Heart left ventricle (tissue), 16 donors: ENCODE results near the gene PECR. TPM values are rescaled to one million over a fixed set of nuclear protein-coding genes. Genes with fewer than 3 reads are reported as not detected.

ENCODE experiments used
- ATAC-seq, 4 donors: fragments of 200-7000 bp; cut with Tn5 transposase; one replicate each; pipeline ENCODE4 v1.9.1; 2020 to 2022; ENCODE audit warnings: moderate library complexity in 4 of 4, mild to moderate bottlenecking in 3 of 4, moderate number of reproducible peaks in 1 of 4
- DNase-seq, 5 donors: peaks; one replicate each; pipeline ENCODE4 v3.0.0-alpha.2; 2020
- H3K27ac ChIP-seq, 12 donors: fragments of 200-600 bp; sonication (generic) in 4 of 12; one replicate each; pipeline versions ENCODE4 v1.5.0 to v1.8.0; 2016 to 2022; ENCODE audit warnings: mild to moderate bottlenecking in 2 of 12
- H3K27me3 ChIP-seq, 9 donors: fragments of 200-600 bp; sonication (generic) in 2 of 9; one replicate each; pipeline versions ENCODE4 v1.5.1 to v1.8.0; 2016 to 2022; ENCODE audit warnings: mild to moderate bottlenecking in 3 of 9
- H3K36me3 ChIP-seq, 9 donors: fragments of 200-600 bp; sonication (generic) in 2 of 9; one replicate each; pipeline versions ENCODE4 v1.5.0 to v1.8.0; 2018 to 2022; ENCODE audit warnings: mild to moderate bottlenecking in 2 of 9
- H3K4me1 ChIP-seq, 12 donors: fragments of 200-600 bp; sonication (generic) in 4 of 12; one replicate each; pipeline versions ENCODE4 v1.5.0 to v1.8.0; 2016 to 2022; ENCODE audit warnings: mild to moderate bottlenecking in 3 of 12
- H3K4me3 ChIP-seq, 12 donors: fragments of 200-600 bp; sonication (generic) in 4 of 12; one replicate each; pipeline versions ENCODE4 v1.5.0 to v1.8.0; 2017 to 2022; ENCODE audit warnings: mild to moderate bottlenecking in 9 of 12, moderate library complexity in 4 of 12
- H3K9me3 ChIP-seq, 12 donors: fragments of 200-600 bp; sonication (generic) in 4 of 12; one replicate each; pipeline versions ENCODE4 v1.5.0 to v1.8.0; 2016 to 2022; ENCODE audit warnings: mild to moderate bottlenecking in 1 of 12
- CTCF ChIP-seq, 12 donors: fragments of 200-600 bp; sonication (generic) in 4 of 12; IDR thresholded peaks; one replicate each; pipeline versions ENCODE4 v1.5.0 to v1.8.0; 2018 to 2022; ENCODE audit warnings: antibody characterized with exemption in 12 of 12, mild to moderate bottlenecking in 5 of 12
- POLR2A ChIP-seq, 2 donors: fragments of 450-650 bp; IDR thresholded peaks; one replicate each; pipeline ENCODE4 v1.6.1; 2017; ENCODE audit warnings: antibody characterized with exemption in 2 of 2, mild to moderate bottlenecking in 2 of 2, moderate library complexity in 2 of 2
- WGBS, 4 donors: extraction: QIAGEN DNeasy Blood & Tissue Kit in 2 of 4; methylation state at CpG; one replicate each; pipeline versions ENCODE4 v1.1.5 to v1.1.7; 2013 to 2018; 5-methylcytosine and 5-hydroxymethylcytosine counted together
- intact Hi-C, 10 donors: fragments of 100-400 bp; cut with DNase I; formaldehyde crosslinking; loops; one replicate each; pipeline versions ENCODE4 v1.11.1 to v1.14.2; 2022
- polyA plus RNA-seq, 2 donors: library from polyadenylated mRNA; stranded (reverse); fragments of 200-250 nt; gene quantifications; one replicate each; pipeline ENCODE4 v1.2.3, GENCODE V29; 2013
- total RNA-seq, 9 donors: library from RNA; depleted of rRNA in 2 of 9; stranded (reverse); fragments of >200 nt in 2 of 9; fragmentation: NEBNext Ultra II Directional in 3 of 9; extraction: Animal tissue kit (Norgen Biotek cat#: 25700) in 3 of 9; gene quantifications; one replicate each; pipeline versions ENCODE4 v1.1.0 to v1.2.4, GENCODE V29; 2016 to 2023
- donor health status: ischemic (EF 13 %, LVEDD 7.1; RV severe dilation, severe dysfunction).
- donor health status: healthy with polysubstance abuse.
- donor health status: DM: no; HTN: yes; CAD: no.
- donor health status: DM: no; HTN: no; CAD: no.
- donor health status: ischemic (EF 25% LVEDD 6.9; RV normal size, moderate dysfunction).
- donor health status: ischemic (EF 25% LVEDD 5.7; RV mildly dilated, moderate dysfunction).
- donor health status: healthy.
- donor health status: DM: yes; HTN: yes; CAD: no.
- donor health status: ischemic (EF 35%, LVEDD 5.7; RV mildly dilated, moderate dysfunction).
- donor health status: nonischemic (EF 11% LVEDD 7.7; RV severe dilation, severe dysfunction).
- donor health status: DM: yes; HTN: yes; CAD: no.
- donor health status: PGD.
- donor health status: ischemic (EF 29% LVEDD 5.4; RV normal size, mild dysfunction).
- donor health status: nonischemic (EF 23%, LVEDD 6.1; RV moderate dilation, normal function).

Gene PECR
- total and polyA plus RNA-seq, 11 donors: 1.5 to 12.2 (median 3.0) TPM

GRCh38 chr2:216078776-216079175 is 2.8 kb downstream of the PECR start:
- peaks cover 0 to 23% (median 4%) of the 10 kb centered on the region in 12 donors for H3K4me1 ChIP-seq
- 73 to 86% (median 80%) methylated on average over 1 of the region's 1 CpG for WGBS, 4 donors
- no peak for ATAC-seq
- TF ChIP-seq POLR2A (IDR thresholded peaks at IDR 0.05) (no peak), CTCF (IDR thresholded peaks at IDR 0.05) (no peak)
- no peaks in the 10 kb centered on the region for H3K27me3 ChIP-seq
- H3K9me3 ChIP-seq: no peaks in the 10 kb centered on the region
- intact Hi-C loops: no loop called here
- H3K27ac ChIP-seq: no peak overlapping the region
- no peak overlapping the region for H3K4me3 ChIP-seq
- peaks cover 0 to 5% (median 0%) of the 10 kb centered on the region in 9 donors for H3K36me3 ChIP-seq
- no peak for DNase-seq

- DNase-seq (no peak), ATAC-seq (no peak)
- H3K27ac ChIP-seq: no peak overlapping the region
- WGBS, 4 donors: 86 to 94% (median 92%) methylated on average over 6 of the region's 6 CpGs
- peaks cover 0 to 5% (median 0%) of the 10 kb centered on the region in 9 donors for H3K36me3 ChIP-seq
- H3K9me3 ChIP-seq: peaks cover 0 to 4% (median 0%) of the 10 kb centered on the region in 12 donors
- H3K27me3 ChIP-seq: no peaks in the 10 kb centered on the region
- H3K4me3 ChIP-seq: no peak overlapping the region
- H3K4me1 ChIP-seq: peaks cover 0 to 4% (median 0%) of the 10 kb centered on the region in 12 donors
- intact Hi-C loops: no loop called here
- no peak for TF ChIP-seq POLR2A (IDR thresholded peaks at IDR 0.05)
Observed at GRCh38 chr2:216075510-216076485, 5.8 kb downstream of the PECR start.

- H3K27me3 ChIP-seq: no peaks in the 10 kb centered on the region
- H3K9me3 ChIP-seq: peaks cover 0 to 4% (median 0%) of the 10 kb centered on the region in 12 donors
- no peak overlapping the region for H3K4me3 ChIP-seq
- no peak overlapping the region for H3K27ac ChIP-seq
- intact Hi-C loops: no loop called here
- WGBS, 4 donors: 88 to 92% (median 90%) methylated on average over 1 of the region's 1 CpG
- no peaks in the 10 kb centered on the region for H3K4me1 ChIP-seq
- ATAC-seq (no peak), DNase-seq (no peak)
- peaks cover 0 to 5% (median 0%) of the 10 kb centered on the region in 9 donors for H3K36me3 ChIP-seq
- TF ChIP-seq CTCF (IDR thresholded peaks at IDR 0.05) (no peak), POLR2A (IDR thresholded peaks at IDR 0.05) (no peak)
Observed at GRCh38 chr2:216074794-216075193, 6.8 kb downstream of the PECR start.

- Histone ChIP-seq H3K4me3 (no peak overlapping the region), H3K27ac (no peak overlapping the region), H3K9me3 (peaks cover 0 to 4% (median 0%) of the 10 kb centered on the region in 12 donors), H3K4me1 (no peaks in the 10 kb centered on the region), H3K27me3 (no peaks in the 10 kb centered on the region), H3K36me3 (peaks cover 0 to 5% (median 0%) of the 10 kb centered on the region in 9 donors)
- no peak for DNase-seq
- no peak for ATAC-seq
- intact Hi-C loops: no loop called here
- WGBS, 4 donors: 57 to 75% (median 64%) methylated on average over 1 of the region's 1 CpG
- TF ChIP-seq POLR2A (IDR thresholded peaks at IDR 0.05): no peak
- TF ChIP-seq CTCF (IDR thresholded peaks at IDR 0.05): no peak
Observed at GRCh38 chr2:216074380-216074779, 7.2 kb downstream of the PECR start.
